ENCODE results near the gene UMODL1. TPM values are rescaled to one million over a fixed set of nuclear protein-coding genes. Genes with fewer than 3 reads are reported as not detected.

Gene UMODL1
- total RNA-seq, 6 experiments from 2014 or later: 0.06 to 1.2 (median 0.75) TPM; not detected in 2

DNA sequence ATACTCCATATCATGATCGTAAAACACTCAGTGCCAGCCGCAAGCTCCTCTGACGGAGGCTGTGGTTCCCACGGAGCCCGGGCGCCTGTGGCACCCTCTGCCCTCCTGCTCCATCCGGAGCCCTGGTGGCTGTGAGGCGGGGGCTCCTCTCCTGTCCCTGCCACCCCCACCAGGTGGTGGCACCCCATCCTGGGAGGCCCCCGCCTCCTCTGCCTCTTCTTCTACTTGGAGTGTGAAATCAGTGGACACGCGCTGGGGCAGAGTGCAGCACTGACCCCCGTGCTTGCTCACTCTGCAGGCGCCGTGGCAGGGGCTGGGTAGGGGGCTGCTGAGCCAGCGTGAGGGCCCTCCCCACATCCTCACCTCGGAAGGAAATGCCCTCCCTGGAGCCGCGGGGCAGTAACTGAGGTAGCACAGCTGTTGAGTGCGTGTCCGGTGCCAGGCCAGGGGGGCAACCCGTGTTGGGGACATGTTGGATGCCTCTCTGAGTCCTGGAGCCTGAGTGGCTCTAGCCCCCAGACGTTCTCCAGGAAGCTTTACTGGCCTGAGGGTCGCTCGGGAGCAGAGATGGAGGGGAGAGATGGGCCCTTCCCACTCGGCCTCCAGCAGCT, 89.1 kb downstream of the UMODL1 start:
- H3K36me3 ChIP-seq: no peaks in the 10 kb centered on the region
- ATAC-seq: no peak
- TF ChIP-seq POLR2A (IDR thresholded peaks at IDR 0.05): no peak
- TF ChIP-seq, protein P1, sequence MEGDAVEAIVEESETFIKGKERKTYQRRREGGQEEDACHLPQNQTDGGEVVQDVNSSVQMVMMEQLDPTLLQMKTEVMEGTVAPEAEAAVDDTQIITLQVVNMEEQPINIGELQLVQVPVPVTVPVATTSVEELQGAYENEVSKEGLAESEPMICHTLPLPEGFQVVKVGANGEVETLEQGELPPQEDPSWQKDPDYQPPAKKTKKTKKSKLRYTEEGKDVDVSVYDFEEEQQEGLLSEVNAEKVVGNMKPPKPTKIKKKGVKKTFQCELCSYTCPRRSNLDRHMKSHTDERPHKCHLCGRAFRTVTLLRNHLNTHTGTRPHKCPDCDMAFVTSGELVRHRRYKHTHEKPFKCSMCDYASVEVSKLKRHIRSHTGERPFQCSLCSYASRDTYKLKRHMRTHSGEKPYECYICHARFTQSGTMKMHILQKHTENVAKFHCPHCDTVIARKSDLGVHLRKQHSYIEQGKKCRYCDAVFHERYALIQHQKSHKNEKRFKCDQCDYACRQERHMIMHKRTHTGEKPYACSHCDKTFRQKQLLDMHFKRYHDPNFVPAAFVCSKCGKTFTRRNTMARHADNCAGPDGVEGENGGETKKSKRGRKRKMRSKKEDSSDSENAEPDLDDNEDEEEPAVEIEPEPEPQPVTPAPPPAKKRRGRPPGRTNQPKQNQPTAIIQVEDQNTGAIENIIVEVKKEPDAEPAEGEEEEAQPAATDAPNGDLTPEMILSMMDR (IDR thresholded peaks at IDR 0.05): no peak
- no peaks in the 10 kb centered on the region for H3K27me3 ChIP-seq
- 52% methylated on average over 6 of the region's 25 CpGs for WGBS (ENCODE audit: insufficient coverage, low coverage, low lambda C conversion rate, missing lambda C conversion rate)
- no peak overlapping the region for H3K27ac ChIP-seq
- DNase-seq: peak in 1 of 3 donors; percentile 39
- no peak overlapping the region for H3K4me3 ChIP-seq
- H3K4me1 ChIP-seq: no peaks in the 10 kb centered on the region
- intact Hi-C loops (cut with DNase I): no loop called here
- H3K9me3 ChIP-seq: no peaks in the 10 kb centered on the region

DNA sequence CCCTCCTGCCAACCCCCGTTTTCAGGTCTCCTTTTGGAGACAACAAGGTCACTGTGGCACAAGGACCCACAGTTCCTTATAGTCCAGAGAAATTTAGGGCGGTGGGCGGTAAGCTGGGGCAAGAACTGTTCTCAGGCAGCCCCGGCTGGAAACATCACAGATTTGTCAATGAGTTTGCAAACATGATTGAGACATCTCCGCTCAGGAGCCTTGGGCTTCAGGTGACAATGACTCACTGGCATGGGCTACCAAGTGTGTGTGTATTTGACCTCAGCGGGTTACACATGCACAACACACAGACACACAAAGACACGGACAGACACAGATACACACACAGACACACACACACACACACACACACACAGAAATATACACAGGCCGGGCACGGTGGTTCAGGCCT, 89.6 kb downstream of the UMODL1 start:
- 77% methylated on average over 9 of the region's 9 CpGs for WGBS (ENCODE audit: insufficient coverage, low coverage, low lambda C conversion rate, missing lambda C conversion rate)
- DNase-seq: peak in 1 of 3 donors; percentile 24
- Histone ChIP-seq H3K27ac (no peak overlapping the region), H3K36me3 (no peaks in the 10 kb centered on the region), H3K4me3 (no peak overlapping the region), H3K9me3 (no peaks in the 10 kb centered on the region), H3K27me3 (no peaks in the 10 kb centered on the region), H3K4me1 (no peaks in the 10 kb centered on the region)
- intact Hi-C loops (cut with DNase I): no loop called here
- no peak for ATAC-seq
- TF ChIP-seq POLR2A (IDR thresholded peaks at IDR 0.05): no peak

DNA sequence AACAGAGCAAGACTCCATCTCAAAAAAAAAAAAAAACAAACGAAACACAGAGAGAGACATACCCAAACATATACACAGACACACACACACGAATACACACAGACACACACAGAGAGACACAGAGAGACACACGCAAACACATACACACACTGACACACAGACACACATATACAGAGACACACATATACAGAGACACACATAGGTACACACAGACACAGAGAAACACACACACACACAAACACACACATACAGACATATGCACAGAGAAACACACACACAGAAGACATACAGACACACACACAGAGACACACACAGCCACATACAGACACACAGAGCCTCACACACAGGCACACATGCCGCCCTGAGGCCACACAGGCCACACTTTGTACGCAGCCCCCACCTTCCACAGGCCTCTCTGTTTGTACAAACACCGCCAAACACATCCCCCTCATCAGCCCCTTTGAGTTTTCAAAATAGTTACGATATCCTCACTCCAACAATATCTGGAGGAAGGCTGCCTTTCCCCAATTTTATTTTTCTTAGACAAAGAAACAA, 90.4 kb downstream of the UMODL1 start:
- Histone ChIP-seq H3K27me3 (no peaks in the 10 kb centered on the region), H3K36me3 (no peaks in the 10 kb centered on the region), H3K4me3 (no peak overlapping the region), H3K27ac (no peak overlapping the region), H3K4me1 (no peaks in the 10 kb centered on the region), H3K9me3 (no peaks in the 10 kb centered on the region)
- intact Hi-C loops (cut with DNase I): no loop called here
- DNase-seq (no peak), ATAC-seq (no peak)
- no peak for TF ChIP-seq POLR2A (IDR thresholded peaks at IDR 0.05)
- TF ChIP-seq, protein P1 (IDR thresholded peaks at IDR 0.05): no peak
- 56% methylated on average over 7 of the region's 7 CpGs for WGBS (ENCODE audit: insufficient coverage, low coverage, low lambda C conversion rate, missing lambda C conversion rate)

DNA sequence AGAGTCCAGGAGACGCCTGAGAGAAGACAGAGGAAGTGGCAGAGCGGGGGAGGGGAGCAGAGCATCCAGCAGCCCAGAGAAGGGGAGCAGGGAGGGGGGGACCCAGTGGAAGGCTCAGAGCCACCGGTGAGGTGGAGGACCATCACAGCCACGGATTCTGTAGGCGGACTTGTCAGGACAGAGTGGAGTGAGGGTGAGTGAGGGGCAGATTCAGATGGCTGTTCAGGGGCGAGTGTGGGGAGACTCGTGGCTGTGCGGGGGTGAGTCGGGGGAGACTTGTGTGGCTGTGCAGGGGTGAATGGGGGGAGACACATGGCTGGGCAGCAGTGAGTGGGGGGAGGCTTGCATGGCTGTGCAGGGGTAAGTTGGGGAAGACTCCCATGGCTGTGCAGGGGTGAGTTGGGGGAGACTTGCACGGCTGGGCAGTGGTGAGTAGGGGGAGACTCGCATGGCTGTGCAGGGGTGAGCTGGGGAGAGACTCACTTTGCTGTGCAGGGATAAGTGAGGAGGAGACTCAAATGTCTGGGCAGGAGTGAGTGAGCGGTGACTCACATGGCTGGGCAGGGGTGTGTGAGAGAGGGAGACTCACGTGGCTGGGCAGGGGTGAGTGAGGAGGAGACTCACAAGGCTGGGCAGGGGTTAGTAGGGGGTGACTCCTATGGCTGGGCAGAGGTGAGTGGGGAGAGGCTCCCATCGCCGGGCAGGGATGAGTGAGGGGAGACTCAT, 91.0 kb downstream of the UMODL1 start:
- WGBS (ENCODE audit: insufficient coverage, low coverage, low lambda C conversion rate, missing lambda C conversion rate): 58% methylated on average over 14 of the region's 15 CpGs
- H3K9me3 ChIP-seq: no peaks in the 10 kb centered on the region
- no peak overlapping the region for H3K4me3 ChIP-seq
- H3K4me1 ChIP-seq: no peaks in the 10 kb centered on the region
- intact Hi-C loops (cut with DNase I): no loop called here
- ATAC-seq (no peak), DNase-seq (no peak)
- no peaks in the 10 kb centered on the region for H3K36me3 ChIP-seq
- no peak overlapping the region for H3K27ac ChIP-seq
- H3K27me3 ChIP-seq: no peaks in the 10 kb centered on the region
- TF ChIP-seq POLR2A (IDR thresholded peaks at IDR 0.05): no peak

DNA sequence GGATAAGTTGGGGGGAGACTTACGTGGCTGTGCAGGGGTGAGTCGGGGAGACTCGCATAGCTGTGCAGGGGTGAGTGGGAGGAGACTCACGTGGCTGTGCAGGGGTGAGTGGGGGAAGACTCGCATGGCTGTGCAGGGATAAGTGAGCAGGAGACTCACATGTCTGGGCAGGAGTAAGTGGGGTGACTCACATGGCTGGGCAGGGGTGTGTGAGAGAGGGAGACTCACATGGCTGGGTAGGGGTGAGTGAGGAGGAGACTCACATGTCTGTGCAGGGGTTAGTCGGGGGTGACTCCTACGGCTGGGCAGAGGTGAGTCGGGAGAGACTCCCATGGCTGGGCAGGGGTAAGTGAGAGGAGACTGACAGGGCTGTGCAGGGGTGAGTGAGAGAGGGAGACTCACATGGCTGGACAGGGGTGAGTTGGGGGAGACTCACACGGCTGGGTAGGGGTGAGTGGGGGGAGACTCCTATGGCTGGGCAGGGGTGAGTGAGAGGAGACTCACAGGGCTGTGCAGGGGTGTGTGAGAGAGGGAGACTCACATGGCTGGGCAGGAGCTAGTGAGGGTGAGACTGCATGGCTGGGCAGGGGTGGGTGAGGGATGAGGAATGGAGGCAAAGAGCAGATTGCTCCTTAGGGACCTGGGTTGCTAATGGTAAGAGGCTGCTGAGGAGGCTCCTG, 91.9 kb downstream of the UMODL1 start:
- no peak overlapping the region for H3K27ac ChIP-seq
- no peaks in the 10 kb centered on the region for H3K36me3 ChIP-seq
- ATAC-seq: no peak
- 70% methylated on average over 9 of the region's 9 CpGs for WGBS (ENCODE audit: insufficient coverage, low coverage, low lambda C conversion rate, missing lambda C conversion rate)
- no peaks in the 10 kb centered on the region for H3K9me3 ChIP-seq
- intact Hi-C loops (cut with DNase I): no loop called here
- no peaks in the 10 kb centered on the region for H3K4me1 ChIP-seq
- H3K27me3 ChIP-seq: no peaks in the 10 kb centered on the region
- no peak for DNase-seq
- TF ChIP-seq POLR2A (IDR thresholded peaks at IDR 0.05): no peak
- TF ChIP-seq, protein P1 (IDR thresholded peaks at IDR 0.05): no peak
- H3K4me3 ChIP-seq: no peak overlapping the region
